Subcutaneous adipose tissue (tissue), 4 donors: ENCODE results near the gene TAF6L. TPM values are rescaled to one million over a fixed set of nuclear protein-coding genes. Genes with fewer than 3 reads are reported as not detected.

Experiments used
- CTCF ChIP-seq: fragments of 450-650 bp; IDR thresholded peaks from one replicate; pipeline ENCODE4 v1.5.1; 2016; ENCODE audit warnings: low read depth, mild to moderate bottlenecking, control low read depth, antibody characterized with exemption, moderate library complexity
- total RNA-seq, 4 donors: library from RNA; depleted of rRNA; stranded (reverse); fragments of >200 nt; gene quantifications; one replicate each; pipeline ENCODE4 v1.1.0, GENCODE V29; 2016

Gene TAF6L
- total RNA-seq, 4 donors from 2014 or later, result 12.1 to 25.8 (median 15.6) TPM

GRCh38 chr11:62801071-62801470, 29.9 kb downstream of the TAF6L start:
- TF ChIP-seq CTCF, result no peak

- no peak for TF ChIP-seq CTCF
Measured at GRCh38 chr11:62804310-62805075, 33.3 kb downstream of the TAF6L start.

GRCh38 chr11:62805076-62805892, 34.1 kb downstream of the TAF6L start, which contains the start of gene NXF1:
Gene NXF1 (minus strand): TSS chr11:62805440. CDS start chr11:62805356, 84 bp downstream.
- no peak for TF ChIP-seq CTCF

GRCh38 chr11:62805961-62806441, 34.8 kb downstream of the TAF6L start:
- no peak for TF ChIP-seq CTCF

- no peak for TF ChIP-seq CTCF
Measured at GRCh38 chr11:62806611-62807121, 35.5 kb downstream of the TAF6L start.

GRCh38 chr11:62810748-62811147, 39.6 kb downstream of the TAF6L start:
- TF ChIP-seq CTCF, result no peak

GRCh38 chr11:62811659-62812058, 40.5 kb downstream of the TAF6L start:
- no peak for TF ChIP-seq CTCF
